AG08396 (cell line): ENCODE results near the gene MAZ.

Source experiments
- DNase-seq: peaks from one replicate; pipeline ENCODE4 v3.0.0; 2012; ENCODE audit warnings: low spot score, mixed read lengths

The MAZ gene

GRCh38 chr16:29857133-29857760, 50.9 kb downstream of the MAZ start:
- peak; percentile 50 for DNase-seq

GRCh38 chr16:29858149-29858849, 52.0 kb downstream of the MAZ start:
- no peak for DNase-seq

- DNase-seq, result no peak
Observed at GRCh38 chr16:29858974-29859373, 52.6 kb downstream of the MAZ start.

- no peak for DNase-seq
Observed at GRCh38 chr16:29860218-29860617, 53.9 kb downstream of the MAZ start.
